H9 (cell line): ENCODE measurements around the gene PTPRQ. TPM values are rescaled to one million over a fixed set of nuclear protein-coding genes. Genes with fewer than 3 reads are reported as not detected.

Experiments
- DNase-seq: peaks from one replicate; pipeline ENCODE4 v3.0.0-alpha.2; 2017
- H2AFZ ChIP-seq: one replicate; pipeline ENCODE4 v1.6.1; 2013; ENCODE audit warnings: mild to moderate bottlenecking, low read length, control low read depth, moderate library complexity
- H2AK5ac ChIP-seq: 2 replicates; pipeline ENCODE4 v1.6.1; 2013; ENCODE audit warnings: low read length, control low read depth, mixed read lengths; ENCODE audit not compliant: insufficient read length
- H2BK120ac ChIP-seq: one replicate; pipeline ENCODE4 v1.6.1; 2013; ENCODE audit warnings: low read depth, mild to moderate bottlenecking, low read length, control low read depth, inconsistent platforms; ENCODE audit not compliant: poor library complexity, severe bottlenecking
- H2BK12ac ChIP-seq: 2 replicates; pipeline ENCODE4 v1.6.1; 2013; ENCODE audit warnings: low read length, control low read depth, mixed read lengths, low read depth; ENCODE audit not compliant: insufficient read length
- H2BK15ac ChIP-seq: 2 replicates; pipeline ENCODE4 v1.6.1; 2013; ENCODE audit warnings: low read depth, low read length, control low read depth
- H2BK20ac ChIP-seq: one replicate; pipeline ENCODE4 v1.6.1; 2013; ENCODE audit warnings: low read depth, mild to moderate bottlenecking, low read length, control low read depth, inconsistent platforms; ENCODE audit not compliant: poor library complexity, severe bottlenecking
- H2BK5ac ChIP-seq: 2 replicates; pipeline ENCODE4 v1.6.1; 2013; ENCODE audit warnings: low read length, control low read depth, mixed read lengths; ENCODE audit not compliant: insufficient read length
- H3K14ac ChIP-seq: 2 replicates; pipeline ENCODE4 v1.6.1; 2013; ENCODE audit warnings: low read length, control low read depth; ENCODE audit not compliant: insufficient read depth
- H3K18ac ChIP-seq: 2 replicates; pipeline ENCODE4 v1.6.1; 2013; ENCODE audit warnings: low read depth, mild to moderate bottlenecking, mixed read lengths, low read length, control low read depth; ENCODE audit not compliant: insufficient read length
- H3K23ac ChIP-seq: 2 replicates; pipeline ENCODE4 v1.6.1; 2013; ENCODE audit warnings: low read length, control low read depth, mixed read lengths, low read depth; ENCODE audit not compliant: insufficient read length
- H3K23me2 ChIP-seq: 2 replicates; pipeline ENCODE4 v1.6.1; 2013; ENCODE audit warnings: low read depth, mild to moderate bottlenecking, mixed read lengths, low read length, control low read depth; ENCODE audit not compliant: insufficient read length, poor library complexity, severe bottlenecking
- H3K27ac ChIP-seq: 2 replicates; pipeline ENCODE4 v1.5.1; 2013; ENCODE audit warnings: low read length, control low read depth, mixed read lengths, low read depth; ENCODE audit not compliant: insufficient read length
- H3K27me3 ChIP-seq: 2 replicates; pipeline ENCODE4 v1.6.1; 2013; ENCODE audit warnings: low read length, control low read depth, inconsistent platforms; ENCODE audit not compliant: insufficient read depth
- H3K4ac ChIP-seq: 2 replicates; pipeline ENCODE4 v1.6.1; 2013; ENCODE audit warnings: low read depth, mild to moderate bottlenecking, control low read depth, inconsistent platforms, low read length, moderate library complexity
- H3K4me1 ChIP-seq: 2 replicates; pipeline ENCODE4 v1.6.1; 2013; ENCODE audit warnings: low read length, control low read depth, inconsistent platforms; ENCODE audit not compliant: insufficient read depth
- H3K4me2 ChIP-seq: 2 replicates; pipeline ENCODE4 v1.6.1; 2013; ENCODE audit warnings: low read length, control low read depth, mixed read lengths; ENCODE audit not compliant: insufficient read length, insufficient read depth
- H3K56ac ChIP-seq: 2 replicates; pipeline ENCODE4 v1.6.1; 2013; ENCODE audit warnings: low read depth, mild to moderate bottlenecking, mixed read lengths, low read length, control low read depth; ENCODE audit not compliant: insufficient read length
- H3K79me1 ChIP-seq: 2 replicates; pipeline ENCODE4 v1.6.1; 2013; ENCODE audit warnings: low read depth, mild to moderate bottlenecking, moderate library complexity, low read length, control low read depth, inconsistent platforms; ENCODE audit not compliant: insufficient read depth, poor library complexity, severe bottlenecking
- H3K79me2 ChIP-seq: 2 replicates; pipeline ENCODE4 v1.6.1; 2013; ENCODE audit warnings: low read length, control low read depth, inconsistent platforms; ENCODE audit not compliant: insufficient read depth
- H3K9ac ChIP-seq: 2 replicates; pipeline ENCODE4 v1.6.1; 2013; ENCODE audit warnings: low read length, control low read depth, mixed read lengths; ENCODE audit not compliant: insufficient read length; ENCODE audit errors: extremely low read depth
- H3K9me3 ChIP-seq: one replicate; pipeline ENCODE4 v1.6.1; 2013; ENCODE audit warnings: low read depth, low read length, inconsistent platforms; ENCODE audit not compliant: control insufficient read depth
- H3T11ph ChIP-seq: one replicate; pipeline ENCODE4 v1.6.1; 2013; ENCODE audit warnings: mild to moderate bottlenecking, low read length, control low read depth, inconsistent platforms
- H4K20me1 ChIP-seq: one replicate; pipeline ENCODE4 v1.6.1; 2013; ENCODE audit not compliant: control insufficient read depth, insufficient read length, insufficient read depth
- H4K5ac ChIP-seq: 2 replicates; pipeline ENCODE4 v1.6.1; 2013; ENCODE audit warnings: low read depth, mild to moderate bottlenecking, mixed read lengths, low read length, control low read depth; ENCODE audit not compliant: insufficient read length
- H4K8ac ChIP-seq: replicated peaks from 2 replicates; pipeline ENCODE4 v1.6.1; 2013; ENCODE audit warnings: low read length, control low read depth, mixed read lengths, low read depth; ENCODE audit not compliant: insufficient read length
- H4K91ac ChIP-seq: 2 replicates; pipeline ENCODE4 v1.6.1; 2013; ENCODE audit warnings: low read depth, mild to moderate bottlenecking, moderate library complexity, mixed read lengths, low read length, control low read depth; ENCODE audit not compliant: insufficient read length
- H3K27ac Mint-ChIP-seq, 3 experiments: 2 replicates in 2 of 3; 3 replicates in 1 of 3; pipeline ENCODE4 v1.8.0; 2020 to 2021; ENCODE audit warnings: mixed read lengths in 3 of 3, mild to moderate bottlenecking in 1 of 3, moderate library complexity in 1 of 3
- H3K27me3 Mint-ChIP-seq: 2 replicates; pipeline ENCODE4 v1.8.0; 2021; ENCODE audit warnings: low read depth, mild to moderate bottlenecking, moderate library complexity, mixed read lengths
- H3K36me3 Mint-ChIP-seq, 3 experiments: 2 replicates in 2 of 3; 3 replicates in 1 of 3; pipeline ENCODE4 v1.8.0; 2020 to 2021; ENCODE audit warnings: low read depth in 3 of 3, mixed read lengths in 3 of 3; ENCODE audit not compliant: insufficient read depth in 1 of 3
- H3K4me1 Mint-ChIP-seq, 2 experiments: 2 replicates each; pipeline ENCODE4 v1.8.0; 2020; ENCODE audit warnings: mixed read lengths in 2 of 2
- H3K4me3 Mint-ChIP-seq, 2 experiments: 2 replicates in 1 of 2; 3 replicates in 1 of 2; pipeline ENCODE4 v1.8.0; 2020 to 2021; ENCODE audit warnings: mild to moderate bottlenecking in 2 of 2, mixed read lengths in 2 of 2, moderate library complexity in 1 of 2
- H3K9me3 Mint-ChIP-seq, 2 experiments: 2 replicates in 1 of 2; 3 replicates in 1 of 2; pipeline ENCODE4 v1.8.0; 2020; ENCODE audit warnings: mild to moderate bottlenecking in 2 of 2, mixed read lengths in 2 of 2, moderate library complexity in 1 of 2
- CTCF ChIP-seq: fragments of 200-600 bp; sonication (generic); conservative IDR thresholded peaks from 3 replicates; pipeline ENCODE4 v1.8.0; 2021; ENCODE audit warnings: antibody characterized with exemption, mild to moderate bottlenecking
- total RNA-seq: library from RNA; stranded (reverse); gene quantifications from 2 replicates; pipeline ENCODE4 v1.2.1, GENCODE V29; 2021

The PTPRQ gene
- total RNA-seq, 1 experiment from 2014 or later: not detected

- Mint-ChIP-seq H3K4me1 (peaks cover 0 to 6% of the 10 kb centered on the region in 2 experiments; a peak in 2 of 4 replicates), H3K27me3 (no peaks in the 10 kb centered on the region), H3K9me3 (no peaks in the 10 kb centered on the region), H3K27ac (peak overlapping the region in 1 of 3 experiments; percentile 47; a peak in 2 of 7 replicates), H3K36me3 (no peaks in the 10 kb centered on the region), H3K4me3 (no peak overlapping the region)
- H3K27me3 ChIP-seq: no peaks in the 10 kb centered on the region
- H4K5ac ChIP-seq: no peak overlapping the region
- no peaks in the 10 kb centered on the region for H3K23me2 ChIP-seq
- no peak for TF ChIP-seq CTCF
- H3K79me2 ChIP-seq: no peaks in the 10 kb centered on the region
- no peak overlapping the region for H3K18ac ChIP-seq
- no peaks in the 10 kb centered on the region for H3K9me3 ChIP-seq
- no peak overlapping the region for H2BK15ac ChIP-seq
- no peak overlapping the region for H2BK20ac ChIP-seq
- no peak overlapping the region for H4K91ac ChIP-seq
- H3K27ac ChIP-seq: no peak overlapping the region
- H2BK5ac ChIP-seq: no peak overlapping the region
- H2AFZ ChIP-seq: no peak overlapping the region
- no peak for DNase-seq
- no peak overlapping the region for H2BK12ac ChIP-seq
- H4K20me1 ChIP-seq: no peaks in the 10 kb centered on the region
- H3K4me2 ChIP-seq: no peak overlapping the region
- H3K56ac ChIP-seq: no peak overlapping the region
- H4K8ac ChIP-seq: no peak overlapping the region
- H3K79me1 ChIP-seq: no peaks in the 10 kb centered on the region
- H3K14ac ChIP-seq: no peak overlapping the region
- no peak overlapping the region for H3T11ph ChIP-seq
- no peak overlapping the region for H3K9ac ChIP-seq
- H2BK120ac ChIP-seq: no peak overlapping the region
- no peaks in the 10 kb centered on the region for H3K4me1 ChIP-seq
- no peak overlapping the region for H3K4ac ChIP-seq
- H3K23ac ChIP-seq: no peak overlapping the region
- no peak overlapping the region for H2AK5ac ChIP-seq
Observed at GRCh38 chr12:80420075-80420474, 24.0 kb upstream of the PTPRQ start.
